ENCODE data around the gene MED29.

The MED29 gene

DNA sequence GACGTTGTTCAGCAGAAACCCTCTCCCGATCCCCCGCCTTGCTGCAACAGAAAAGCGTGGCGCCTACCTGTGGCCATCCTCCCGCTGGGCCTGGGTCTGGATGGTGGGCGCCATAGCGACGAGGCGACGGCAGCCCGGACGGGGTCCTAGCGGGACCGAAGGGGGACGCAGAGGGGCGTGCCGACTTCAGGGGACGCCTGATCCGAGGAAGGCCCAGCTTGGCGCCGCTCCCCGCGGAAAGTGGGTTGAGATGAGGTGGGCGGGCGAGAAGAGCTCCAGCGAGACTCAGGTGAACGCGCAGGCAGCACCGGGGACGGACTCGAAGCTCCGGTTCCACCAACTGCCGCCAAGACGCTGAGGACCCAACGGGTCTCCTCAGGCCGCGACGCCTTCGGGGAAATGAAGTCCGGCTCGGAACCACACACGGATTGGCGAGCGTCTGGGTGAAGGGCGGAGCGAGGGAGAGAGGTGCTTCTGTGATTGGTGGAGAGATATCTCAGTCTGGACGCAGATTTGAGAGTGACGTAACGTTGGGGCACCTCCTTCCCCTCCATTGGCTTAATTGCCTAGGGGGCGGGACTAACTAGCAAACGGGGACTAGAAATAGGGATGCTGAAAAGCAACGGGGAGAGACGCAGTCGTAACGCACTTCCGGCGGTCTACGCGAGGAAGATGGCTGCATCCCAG lies at the start of gene MED29, which contains the start of gene PAF1:
MED29 (plus strand) TSS at position 628 of the 687 bp plus-strand sequence; CDS start at position 673, 45 bp downstream.
PAF1 (minus strand) TSS at position 356 of the 687 bp plus-strand sequence; CDS start at position 114, 242 bp downstream.
- peak; percentile 100 for DNase-seq

GRCh38 chr19:39341719-39342604 lies 49.2 kb upstream of the MED29 start, which contains the start of gene SAMD4B:
Gene SAMD4B (plus strand): TSS chr19:39342421. CDS start chr19:39356894, 14,473 bp downstream.
- DNase-seq = peak; percentile 99

DNA sequence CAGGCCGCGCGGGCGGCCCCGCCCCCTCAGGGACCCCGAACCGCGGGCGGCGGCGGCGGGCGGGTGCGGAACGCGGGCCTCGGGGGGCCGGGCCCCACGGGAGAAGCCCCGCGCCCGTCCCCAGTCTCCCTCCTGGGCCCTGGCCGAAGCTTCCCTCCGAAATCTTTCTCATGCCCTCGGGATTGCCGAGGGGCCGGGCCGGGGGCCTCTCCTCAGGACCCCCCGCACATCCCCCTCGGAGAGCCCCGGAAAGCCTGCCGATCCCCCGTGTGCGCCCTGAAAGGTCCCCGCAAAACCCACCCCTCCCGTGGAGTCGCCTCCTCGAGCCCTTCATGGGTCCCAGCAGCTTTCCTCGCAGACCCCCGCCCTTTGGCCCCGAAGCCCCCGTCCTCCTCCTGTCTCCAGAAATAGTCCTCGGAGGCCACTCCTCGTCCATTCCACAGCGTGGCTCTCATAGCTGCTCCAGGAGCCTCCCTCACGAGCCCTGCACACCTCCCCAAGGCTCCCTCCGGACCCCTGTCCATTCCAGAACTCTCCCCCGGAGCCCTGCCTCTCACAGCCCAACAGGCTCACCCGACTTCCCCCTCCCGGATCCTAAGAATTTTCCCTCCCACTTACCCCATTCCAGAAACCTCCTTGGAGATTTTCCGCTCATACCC lies 48.4 kb upstream of the MED29 start:
- no peak for DNase-seq

DNA sequence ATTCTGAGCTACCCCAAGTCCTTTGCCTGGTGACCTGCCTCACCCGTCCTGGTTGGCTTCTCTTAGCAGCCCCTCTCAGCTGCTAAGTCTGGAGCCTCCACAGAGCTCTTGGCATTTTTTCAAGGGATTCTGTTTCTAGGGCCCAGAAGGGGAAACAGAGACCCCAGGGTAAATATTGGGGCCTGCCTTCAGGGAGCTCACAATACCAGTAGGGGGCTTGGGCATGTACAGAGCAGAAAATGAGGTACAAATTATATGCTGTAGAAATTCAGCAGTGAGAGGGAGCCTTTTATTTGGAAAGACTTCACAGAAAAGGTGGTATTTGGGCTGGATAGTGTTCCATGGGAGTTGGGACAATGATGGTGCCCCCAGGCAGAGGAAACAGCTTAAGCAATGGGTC lies 45.2 kb upstream of the MED29 start:
- no peak for DNase-seq

- no peak for DNase-seq
Measured at GRCh38 chr19:39347332-39348164, 43.6 kb upstream of the MED29 start.

GRCh38 chr19:39349326-39349725 lies 41.9 kb upstream of the MED29 start:
- no peak for DNase-seq

- DNase-seq = no peak
Measured at GRCh38 chr19:39350156-39350555, 41.0 kb upstream of the MED29 start.

GRCh38 chr19:39351537-39352064 lies 39.6 kb upstream of the MED29 start:
- peak; percentile 48 for DNase-seq

GRCh38 chr19:39352381-39353255 lies 38.6 kb upstream of the MED29 start:
- no peak for DNase-seq

GRCh38 chr19:39355253-39355652 lies 35.9 kb upstream of the MED29 start:
- DNase-seq = no peak

- no peak for DNase-seq
Measured at GRCh38 chr19:39356073-39356472, 35.1 kb upstream of the MED29 start.

DNA sequence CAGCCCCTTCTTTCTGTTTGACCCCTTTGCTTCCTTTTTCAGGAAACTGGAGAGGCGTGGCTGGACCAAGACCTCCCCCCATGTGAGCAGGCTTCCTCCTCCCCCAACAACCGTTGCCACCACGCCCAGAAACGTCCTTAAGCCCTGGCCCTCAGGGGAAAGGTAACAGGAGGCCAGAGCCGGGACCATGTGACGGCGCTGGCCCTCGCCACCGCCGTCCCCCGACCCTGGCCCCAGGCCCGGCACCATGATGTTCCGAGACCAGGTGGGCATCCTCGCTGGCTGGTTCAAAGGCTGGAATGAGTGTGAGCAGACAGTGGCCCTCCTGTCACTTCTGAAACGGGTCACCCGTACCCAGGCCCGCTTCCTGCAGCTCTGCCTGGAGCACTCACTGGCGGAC lies 34.5 kb upstream of the MED29 start:
- DNase-seq = no peak

DNA sequence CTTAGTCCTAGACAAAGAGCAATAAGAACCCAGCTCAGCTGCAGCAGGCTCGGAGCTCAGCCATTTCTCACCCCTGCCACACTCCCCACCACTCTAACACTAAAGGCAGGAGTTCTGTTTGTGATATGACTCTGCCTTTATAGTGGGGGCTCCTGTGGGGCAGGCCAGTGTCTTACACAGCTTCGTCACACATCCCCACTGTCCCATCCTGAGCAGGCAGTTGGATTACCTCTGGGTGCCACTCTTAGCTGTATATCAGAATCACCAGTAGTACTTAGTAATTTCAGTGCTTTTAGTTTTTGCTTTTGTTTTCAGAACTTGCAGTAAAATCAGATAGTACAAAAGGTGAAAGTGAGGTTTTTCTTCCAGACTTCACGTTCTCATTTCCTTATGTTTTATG lies 32.2 kb upstream of the MED29 start:
- no peak for DNase-seq

GRCh38 chr19:39360599-39360998 lies 30.6 kb upstream of the MED29 start:
- DNase-seq = no peak

- DNase-seq = no peak
Measured at GRCh38 chr19:39362682-39363657, 28.2 kb upstream of the MED29 start.

DNA sequence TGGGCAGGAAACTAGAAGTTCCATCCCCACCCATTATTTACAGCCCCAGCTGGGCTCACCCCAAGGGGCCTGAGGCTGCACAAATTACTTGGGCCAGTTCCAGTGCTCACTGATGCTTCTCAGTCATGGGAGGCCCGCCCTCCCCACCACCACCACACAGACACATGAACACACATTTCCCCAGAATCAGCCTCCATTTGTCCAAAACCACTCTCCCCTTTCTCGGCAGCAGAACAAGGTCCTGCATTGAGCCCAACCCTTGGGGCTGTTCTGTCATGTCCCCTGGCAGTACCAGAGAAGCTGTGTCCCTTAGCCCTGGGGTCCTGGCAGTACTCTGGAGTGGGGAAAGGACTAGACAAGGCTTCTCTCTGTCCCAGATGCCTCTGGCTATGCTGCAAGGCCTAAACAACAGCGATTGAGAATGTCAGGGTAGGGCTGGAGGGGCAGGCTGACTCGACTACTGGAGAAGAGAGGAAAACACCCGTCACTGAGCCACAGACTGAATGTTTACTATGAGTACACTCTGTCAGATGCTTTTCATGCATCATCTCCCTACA lies 27.2 kb upstream of the MED29 start:
- DNase-seq = no peak

GRCh38 chr19:39365531-39365930 lies 25.6 kb upstream of the MED29 start:
- DNase-seq = no peak

GRCh38 chr19:39369200-39369599 lies 22.0 kb upstream of the MED29 start:
- no peak for DNase-seq

- DNase-seq = no peak
Measured at GRCh38 chr19:39370735-39371134, 20.4 kb upstream of the MED29 start.
